Retinal pigment epithelial cell (primary cell): ENCODE results near the gene PDCD1.
"Not testable (repeated sequence)": the region's sequence is repeated elsewhere in the genome, so short reads cannot be mapped to it uniquely, and the experiment has no call there.

ENCODE experiments used
- DNase-seq: peaks from one replicate; pipeline ENCODE4 v3.0.0-alpha.2; 2010; ENCODE audit warnings: low read depth
- H3K4me3 ChIP-seq: 2 replicates; pipeline ENCODE4 v1.5.1; 2011; ENCODE audit warnings: mild to moderate bottlenecking, low read length, control low read depth, moderate library complexity
- CTCF ChIP-seq: conservative IDR thresholded peaks from 2 replicates; pipeline ENCODE4 v1.5.1; 2011; ENCODE audit warnings: low read depth, low read length, control low read depth, inconsistent platforms

PDCD1 gene

GRCh38 chr2:241880311-241881073 lies 21.8 kb upstream of the PDCD1 start:
- no peak for DNase-seq
- TF ChIP-seq CTCF, result no peak
- H3K4me3 ChIP-seq, result peak overlapping the region; percentile 73

- H3K4me3 ChIP-seq, result no peak overlapping the region
Observed at GRCh38 chr2:241879326-241879725, 20.6 kb upstream of the PDCD1 start.

GRCh38 chr2:241877989-241878970 lies 19.6 kb upstream of the PDCD1 start:
- peak; percentile 68 for TF ChIP-seq CTCF
- no peak overlapping the region for H3K4me3 ChIP-seq
- no peak for DNase-seq

More at GRCh38 chr2:241879326-241879725, 20.6 kb upstream of the PDCD1 start:
- no peak for DNase-seq
- TF ChIP-seq CTCF, result no peak

GRCh38 chr2:241877197-241877685 lies 18.5 kb upstream of the PDCD1 start:
- no peak for DNase-seq
- TF ChIP-seq CTCF, result no peak
- H3K4me3 ChIP-seq, result no peak overlapping the region

GRCh38 chr2:241876528-241877196 lies 18.0 kb upstream of the PDCD1 start:
- DNase-seq, result no peak
- no peak overlapping the region for H3K4me3 ChIP-seq
- no peak for TF ChIP-seq CTCF

- DNase-seq, result not testable (repeated sequence)
Observed at GRCh38 chr2:241875754-241876527, 17.2 kb upstream of the PDCD1 start.

More at GRCh38 chr2:241875754-241876527, 17.2 kb upstream of the PDCD1 start:
- H3K4me3 ChIP-seq, result not testable (repeated sequence)
